K562 (cell line): ENCODE data around the gene FAM110D. TPM values are rescaled to one million over a fixed set of nuclear protein-coding genes. Genes with fewer than 3 reads are reported as not detected.

Experiments
- CBFB ChIP-seq: sonication (generic); formaldehyde crosslinking; IDR thresholded peaks from 2 replicates; pipeline ENCODE4 v1.4.0; 2020; ENCODE audit warnings: mild to moderate bottlenecking, missing genetic modification reagents
- FOSL1 ChIP-seq: fragments of 200-800 bp; sonication (Bioruptor generic); conservative IDR thresholded peaks from 2 replicates; pipeline ENCODE4 v1.6.1; 2016; ENCODE audit warnings: missing genetic modification characterization, missing compliant biosample characterization
- HMG20A ChIP-seq: fragments of 450-650 bp; formaldehyde crosslinking; conservative IDR thresholded peaks from 2 replicates; pipeline ENCODE4 v1.4.0; 2020; ENCODE audit warnings: mild to moderate bottlenecking, mixed read lengths
- KAT7 ChIP-seq: sonication (generic); formaldehyde crosslinking; IDR thresholded peaks from 2 replicates; pipeline ENCODE4 v1.8.0; 2022; ENCODE audit warnings: missing genetic modification reagents, mild to moderate bottlenecking, borderline replicate concordance
- MED1 ChIP-seq: sonication (generic); formaldehyde crosslinking; IDR thresholded peaks from 2 replicates; pipeline ENCODE4 v1.8.1; 2023; ENCODE audit warnings: missing genetic modification reagents, borderline replicate concordance
- MTA3 ChIP-seq: fragments of 450-650 bp; formaldehyde crosslinking; IDR thresholded peaks from 2 replicates; pipeline ENCODE4 v1.6.1; 2017; ENCODE audit warnings: mild to moderate bottlenecking, borderline replicate concordance
- MYC ChIP-seq, 2 experiments: fragments of 250-450 bp in 1 of 2; sonication (Bioruptor Pico) in 1 of 2; IDR thresholded peaks; 2 replicates each; pipeline versions ENCODE4 v1.5.1 to v1.6.1; 2012 to 2021; ENCODE audit warnings: low read depth in 2 of 2, borderline replicate concordance in 1 of 2, improper control_type of control experiment in 1 of 2, low read length in 1 of 2, mild to moderate bottlenecking in 1 of 2, moderate library complexity in 1 of 2
- NFXL1 ChIP-seq: fragments of 450-650 bp; formaldehyde crosslinking; IDR thresholded peaks from 2 replicates; pipeline ENCODE4 v1.4.0; 2021; ENCODE audit warnings: mild to moderate bottlenecking
- PHTF2 ChIP-seq: fragments of 250-450 bp; sonication (Bioruptor Pico); IDR thresholded peaks from 2 replicates; pipeline ENCODE4 v1.5.0; 2021; ENCODE audit warnings: mild to moderate bottlenecking
- PRDM10 ChIP-seq: fragments of 450-650 bp; IDR thresholded peaks from 2 replicates; pipeline ENCODE4 v1.6.1; 2018; ENCODE audit not compliant: partially characterized antibody
- RFX1 ChIP-seq: fragments of 450-650 bp; IDR thresholded peaks from 2 replicates; pipeline ENCODE4 v1.6.1; 2016; ENCODE audit warnings: mild to moderate bottlenecking, moderate library complexity
- TCF3 ChIP-seq: sonication (generic); formaldehyde crosslinking; IDR thresholded peaks from 2 replicates; pipeline ENCODE4 v1.4.0; 2020; ENCODE audit warnings: mild to moderate bottlenecking, missing genetic modification reagents
- TEAD1 ChIP-seq, 2 experiments: fragments of 450-650 bp in 1 of 2; sonication (generic) in 1 of 2; formaldehyde crosslinking; IDR thresholded peaks; 2 replicates each; pipeline versions ENCODE4 v1.4.0 to v1.8.0; 2020 to 2022; ENCODE audit warnings: mild to moderate bottlenecking in 2 of 2, missing genetic modification reagents in 1 of 2
- ZKSCAN8 ChIP-seq: fragments of 200-800 bp; sonication (Bioruptor generic); IDR thresholded peaks from 2 replicates; pipeline ENCODE4 v1.6.1; 2016; ENCODE audit warnings: missing genetic modification characterization, missing compliant biosample characterization
- ZNF324 ChIP-seq: fragments of 250-450 bp; sonication (Bioruptor Pico); IDR thresholded peaks from 2 replicates; pipeline ENCODE4 v1.4.0; 2020; ENCODE audit warnings: mild to moderate bottlenecking
- ZNF639 ChIP-seq, 2 experiments: fragments of 200-800 bp in 1 of 2; sonication (Bioruptor generic) in 1 of 2; sonication (generic) in 1 of 2; formaldehyde crosslinking in 1 of 2; IDR thresholded peaks in 1 of 2; conservative IDR thresholded peaks in 1 of 2; 2 replicates each; pipeline versions ENCODE4 v1.5.0 to v1.6.1; 2016 to 2020; ENCODE audit warnings: missing compliant biosample characterization in 1 of 2, missing genetic modification characterization in 1 of 2, missing genetic modification reagents in 1 of 2
- polyA plus RNA-seq, 8 experiments: library from polyadenylated mRNA; depleted of rRNA in 4 of 8; stranded (reverse) in 5 of 8; unstranded in 3 of 8; fragments of >200 nt; fragmentation: Nextera tagmentation in 2 of 8; fragmentation: Illumina TruSeq in 1 of 8; extraction: Ambion mirVana in 2 of 8; extraction: Trizol in 1 of 8; gene quantifications; 2 replicates each; pipeline versions ENCODE4 v1.2.1 to v1.2.3, GENCODE V29; 2011 to 2014; ENCODE audit warnings: inconsistent platforms in 1 of 8, missing spikeins in 1 of 8
- total RNA-seq, 7 experiments: library from RNA; depleted of rRNA in 6 of 7; stranded (reverse); fragments of >200 nt in 6 of 7; fragmentation: Illumina TruSeq in 2 of 7; extraction: Trizol in 2 of 7; gene quantifications; 2 replicates each; pipeline versions ENCODE4 v1.2.1 to v1.2.3, GENCODE V29; 2011 to 2021; ENCODE audit warnings: low replicate concordance in 1 of 7
- TF ChIP-seq, protein P1 (sequence below): sonication (generic); formaldehyde crosslinking; IDR thresholded peaks from 2 replicates; pipeline ENCODE4 v1.5.0; 2020; ENCODE audit warnings: missing genetic modification reagents
- TF ChIP-seq, protein P2 (sequence below), 2 experiments: IDR thresholded peaks; 2 replicates each; pipeline ENCODE4 v1.6.1; 2011; ENCODE audit warnings: borderline replicate concordance in 1 of 2, control low read depth in 1 of 2, low read depth in 1 of 2, low read length in 1 of 2, mild to moderate bottlenecking in 1 of 2, mixed read lengths in 1 of 2, moderate library complexity in 1 of 2; ENCODE audit not compliant: insufficient read depth in 1 of 2, insufficient read length in 1 of 2, poor library complexity in 1 of 2, severe bottlenecking in 1 of 2; ENCODE audit errors: extremely low read depth in 1 of 2

The FAM110D gene
- total and polyA plus RNA-seq, 9 of the 15 experiments (the other 6 are each of a cell fraction or from before 2014, with no cell fraction given): 0.04 to 1.1 (median 0.33) TPM

- TF ChIP-seq, protein P1, sequence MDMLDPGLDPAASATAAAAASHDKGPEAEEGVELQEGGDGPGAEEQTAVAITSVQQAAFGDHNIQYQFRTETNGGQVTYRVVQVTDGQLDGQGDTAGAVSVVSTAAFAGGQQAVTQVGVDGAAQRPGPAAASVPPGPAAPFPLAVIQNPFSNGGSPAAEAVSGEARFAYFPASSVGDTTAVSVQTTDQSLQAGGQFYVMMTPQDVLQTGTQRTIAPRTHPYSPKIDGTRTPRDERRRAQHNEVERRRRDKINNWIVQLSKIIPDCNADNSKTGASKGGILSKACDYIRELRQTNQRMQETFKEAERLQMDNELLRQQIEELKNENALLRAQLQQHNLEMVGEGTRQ (CRISPR knock-in tag): no peak
- TF ChIP-seq TEAD1 (CRISPR knock-in tag; IDR thresholded peaks at IDR 0.05) (no peak), PHTF2 (CRISPR knock-in tag) (no peak), RFX1 (no peak; the same call in 1 of the 2 replicates), TCF3 (no peak), MTA3 (no peak; the same call in 1 of the 2 replicates), PRDM10 (peak; percentile 5), MYC (IDR thresholded peaks at IDR 0.05; ENCODE audit: low read depth, low read length) (0 out of 2 replicates have a peak, but pooled peaks have one; percentile 5), MYC (CRISPR knock-in tag; IDR thresholded peaks at IDR 0.05; ENCODE audit: borderline replicate concordance, low read depth) (no peak), FOSL1 (no peak), MED1 (CRISPR knock-in tag) (no peak), ZKSCAN8 (CRISPR knock-in tag) (peak; percentile 9; the same call in 1 of the 2 replicates), CBFB (CRISPR knock-in tag) (no peak), HMG20A (CRISPR knock-in tag) (no peak), ZNF639 (CRISPR knock-in tag; conservative IDR thresholded peaks at IDR 0.05 in 1 of 2, IDR thresholded peaks at IDR 0.05 in 1 of 2) (peak in 1 of 2 experiments; percentile 21; a peak in 1 of 4 replicates), ZNF324 (peak; percentile 5; the same call in 1 of the 2 replicates), NFXL1 (CRISPR knock-in tag) (no peak), KAT7 (no peak)
- TF ChIP-seq, protein P2, sequence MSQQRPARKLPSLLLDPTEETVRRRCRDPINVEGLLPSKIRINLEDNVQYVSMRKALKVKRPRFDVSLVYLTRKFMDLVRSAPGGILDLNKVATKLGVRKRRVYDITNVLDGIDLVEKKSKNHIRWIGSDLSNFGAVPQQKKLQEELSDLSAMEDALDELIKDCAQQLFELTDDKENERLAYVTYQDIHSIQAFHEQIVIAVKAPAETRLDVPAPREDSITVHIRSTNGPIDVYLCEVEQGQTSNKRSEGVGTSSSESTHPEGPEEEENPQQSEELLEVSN (IDR thresholded peaks at IDR 0.05; ENCODE audit: borderline replicate concordance in 1 of 2, extremely low read depth in 1 of 2, insufficient read depth in 1 of 2, insufficient read length in 1 of 2, low read depth in 1 of 2, low read length in 1 of 2, poor library complexity in 1 of 2, severe bottlenecking in 1 of 2): peak in 1 of 2 experiments; percentile 53
Measured at GRCh38 chr1:26127235-26128163, 31.4 kb upstream of the FAM110D start (continued).
